Body of pancreas (tissue), 4 donors: ENCODE results near the gene SLC25A20. TPM values are rescaled to one million over a fixed set of nuclear protein-coding genes. Genes with fewer than 3 reads are reported as not detected.

Experiments used
- ATAC-seq: fragments of 150-250 bp; one replicate; pipeline ENCODE4 v1.9.1; 2016
- DNase-seq, 4 donors: peaks; one replicate each; pipeline ENCODE4 v3.0.0-alpha.2; 2019
- H3K27ac ChIP-seq, 4 donors: fragments of 200-600 bp; sonication (generic); 1 replicate in 3 of 4; 2 replicates in 1 of 4; pipeline versions ENCODE4 v1.5.1 to v1.6.1; 2016 to 2019; ENCODE audit warnings: mild to moderate bottlenecking in 1 of 4, mixed read lengths in 1 of 4, moderate library complexity in 1 of 4
- H3K27me3 ChIP-seq, 2 donors: fragments of 200-600 bp; sonication (generic); one replicate each; pipeline ENCODE4 v1.6.0; 2016; ENCODE audit warnings: mild to moderate bottlenecking in 1 of 2
- H3K36me3 ChIP-seq, 2 donors: fragments of 200-600 bp; sonication (generic); replicated peaks in 1 of 2; 2 replicates each; pipeline ENCODE4 v1.5.1; 2016; ENCODE audit warnings: low read depth in 2 of 2; ENCODE audit not compliant: insufficient read depth in 1 of 2
- H3K4me1 ChIP-seq: fragments of 200-600 bp; sonication (generic); one replicate; pipeline ENCODE4 v1.6.0; 2016
- H3K4me3 ChIP-seq, 2 donors: fragments of 200-600 bp; sonication (generic); 1 replicate in 1 of 2; 2 replicates in 1 of 2; pipeline ENCODE4 v1.5.1; 2016 to 2019
- H3K9me3 ChIP-seq, 3 donors: fragments of 200-600 bp; sonication (generic); 1 replicate in 2 of 3; 2 replicates in 1 of 3; pipeline ENCODE4 v1.5.1; 2016
- POLR2A ChIP-seq, 3 donors: fragments of 450-650 bp; IDR thresholded peaks; one replicate each; pipeline ENCODE4 v1.6.1; 2016; ENCODE audit warnings: antibody characterized with exemption in 3 of 3, mild to moderate bottlenecking in 2 of 3
- WGBS, 2 donors: methylation state at CpG; one replicate each; pipeline ENCODE4 v1.1.5; 2017; 5-methylcytosine and 5-hydroxymethylcytosine counted together
- intact Hi-C: fragments of 100-400 bp; cut with DNase I; formaldehyde crosslinking; loops from one replicate; pipeline ENCODE4 v1.15.1; 2023
- total RNA-seq, 2 donors: library from RNA; depleted of rRNA; stranded (reverse); fragments of >200 nt; gene quantifications; one replicate each; pipeline ENCODE4 v1.1.0, GENCODE V29; 2016
- TF ChIP-seq, protein P1 (sequence below), 7 experiments: fragments of 450-650 bp in 4 of 7; fragments of 200-600 bp in 3 of 7; sonication (generic) in 3 of 7; IDR thresholded peaks; one replicate each; pipeline ENCODE4 v1.5.1; 2016 to 2019; ENCODE audit warnings: antibody characterized with exemption in 7 of 7

The SLC25A20 gene
- total RNA-seq, 2 donors from 2014 or later: 20.8 to 31.4 TPM

DNA sequence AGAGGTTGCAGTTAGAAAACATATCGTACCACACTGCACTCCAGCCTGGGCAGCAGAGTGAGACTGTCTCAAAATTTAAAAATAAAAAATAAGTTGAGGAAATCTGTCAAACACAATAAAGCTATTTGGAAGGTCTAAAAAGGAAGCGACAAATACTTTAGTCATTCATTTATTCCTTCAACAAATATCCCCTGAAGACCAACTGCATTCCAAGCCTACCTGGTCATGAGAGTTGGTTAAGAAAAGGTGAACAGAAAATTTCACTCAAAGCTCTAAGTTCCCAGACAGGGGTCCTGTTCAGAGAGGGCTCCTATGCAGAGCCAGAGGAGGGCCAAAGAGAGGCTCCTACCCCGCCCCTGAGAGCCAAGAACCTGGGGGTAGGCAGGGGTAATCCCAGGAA lies 35.6 kb downstream of the SLC25A20 start:
- H3K9me3 ChIP-seq: no peaks in the 10 kb centered on the region
- no peak overlapping the region for H3K4me3 ChIP-seq
- H3K27ac ChIP-seq: no peak overlapping the region
- no peaks in the 10 kb centered on the region for H3K27me3 ChIP-seq
- intact Hi-C loops: no loop called here
- WGBS, 2 donors: 97 to 100% methylated on average over 2 to 3 of the region's 3 CpGs
- TF ChIP-seq, protein P1, sequence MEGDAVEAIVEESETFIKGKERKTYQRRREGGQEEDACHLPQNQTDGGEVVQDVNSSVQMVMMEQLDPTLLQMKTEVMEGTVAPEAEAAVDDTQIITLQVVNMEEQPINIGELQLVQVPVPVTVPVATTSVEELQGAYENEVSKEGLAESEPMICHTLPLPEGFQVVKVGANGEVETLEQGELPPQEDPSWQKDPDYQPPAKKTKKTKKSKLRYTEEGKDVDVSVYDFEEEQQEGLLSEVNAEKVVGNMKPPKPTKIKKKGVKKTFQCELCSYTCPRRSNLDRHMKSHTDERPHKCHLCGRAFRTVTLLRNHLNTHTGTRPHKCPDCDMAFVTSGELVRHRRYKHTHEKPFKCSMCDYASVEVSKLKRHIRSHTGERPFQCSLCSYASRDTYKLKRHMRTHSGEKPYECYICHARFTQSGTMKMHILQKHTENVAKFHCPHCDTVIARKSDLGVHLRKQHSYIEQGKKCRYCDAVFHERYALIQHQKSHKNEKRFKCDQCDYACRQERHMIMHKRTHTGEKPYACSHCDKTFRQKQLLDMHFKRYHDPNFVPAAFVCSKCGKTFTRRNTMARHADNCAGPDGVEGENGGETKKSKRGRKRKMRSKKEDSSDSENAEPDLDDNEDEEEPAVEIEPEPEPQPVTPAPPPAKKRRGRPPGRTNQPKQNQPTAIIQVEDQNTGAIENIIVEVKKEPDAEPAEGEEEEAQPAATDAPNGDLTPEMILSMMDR (IDR thresholded peaks at IDR 0.05): no peak
- no peak for ATAC-seq
- H3K4me1 ChIP-seq: no peaks in the 10 kb centered on the region
- H3K36me3 ChIP-seq: peaks cover 0 to 1% of the 10 kb centered on the region in 2 donors
- no peak for DNase-seq

- intact Hi-C loops: no loop called here
- Histone ChIP-seq H3K27ac (no peak overlapping the region), H3K4me3 (no peak overlapping the region), H3K36me3 (peaks cover 4% of the 10 kb centered on the region in 2 donors), H3K9me3 (no peaks in the 10 kb centered on the region), H3K27me3 (no peaks in the 10 kb centered on the region), H3K4me1 (peaks cover 2% of the 10 kb centered on the region)
- TF ChIP-seq, protein P1 (IDR thresholded peaks at IDR 0.05): no peak
- TF ChIP-seq POLR2A (IDR thresholded peaks at IDR 0.05): no peak
- whole genome bisulfite sequencing, 2 donors: 83 to 96% methylated on average over 2 of the region's 2 CpGs
- ATAC-seq: no peak
- DNase-seq: no peak
Measured at GRCh38 chr3:48859206-48859605, 39.5 kb downstream of the SLC25A20 start.

DNA sequence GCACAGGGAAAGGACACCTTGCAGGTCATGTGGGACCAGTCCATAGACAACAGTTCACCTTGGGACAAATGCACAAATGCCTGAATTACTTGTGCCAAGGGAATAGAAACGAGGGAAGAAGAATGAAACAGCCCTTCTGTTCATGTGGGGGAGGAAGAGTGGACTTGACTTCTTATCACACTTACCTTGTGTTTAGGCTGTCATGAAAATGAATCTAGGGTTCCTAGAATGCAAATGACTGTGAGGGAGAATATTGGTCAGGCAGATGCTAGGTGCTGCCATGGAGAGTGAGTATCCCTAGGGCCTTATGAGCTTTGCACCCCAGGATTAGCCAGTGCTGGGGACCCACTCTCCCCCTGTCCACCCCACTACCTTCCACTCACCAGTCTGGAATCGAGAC lies 40.0 kb downstream of the SLC25A20 start:
- H3K27me3 ChIP-seq: no peaks in the 10 kb centered on the region
- no peak overlapping the region for H3K27ac ChIP-seq
- ATAC-seq: no peak
- intact Hi-C loops: no loop called here
- DNase-seq: no peak
- peaks cover 7% of the 10 kb centered on the region for H3K4me1 ChIP-seq
- no peak overlapping the region for H3K4me3 ChIP-seq
- no peaks in the 10 kb centered on the region for H3K9me3 ChIP-seq
- 90 to 95% methylated on average over 2 of the region's 2 CpGs for WGBS, 2 donors
- no peak for TF ChIP-seq POLR2A (IDR thresholded peaks at IDR 0.05)
- TF ChIP-seq, protein P1 (IDR thresholded peaks at IDR 0.05): no peak
- peaks cover 4% of the 10 kb centered on the region in 2 donors for H3K36me3 ChIP-seq

DNA sequence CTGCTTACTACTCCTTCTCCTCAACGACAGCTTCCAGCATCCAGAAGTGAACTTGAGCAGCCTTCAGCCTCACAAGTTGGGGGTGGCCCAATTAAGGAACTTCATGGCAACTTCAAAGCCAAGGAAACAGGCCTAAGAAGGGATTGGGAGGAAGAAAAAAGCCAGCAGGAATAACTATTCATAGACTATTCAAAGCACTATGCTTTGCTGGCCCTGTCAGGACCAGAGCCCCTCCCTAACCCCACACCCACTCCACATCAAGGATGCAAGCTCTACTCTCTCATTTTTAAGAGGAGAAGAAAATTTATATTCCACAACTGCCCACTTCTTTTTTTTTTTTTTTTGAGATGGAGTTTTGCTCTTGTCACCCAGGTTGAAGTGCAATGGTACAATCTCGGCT lies 41.0 kb downstream of the SLC25A20 start:
- H3K36me3 ChIP-seq: peaks cover 4% of the 10 kb centered on the region in 2 donors

GRCh38 chr3:48856469-48856868 lies 42.2 kb downstream of the SLC25A20 start:
- no peaks in the 10 kb centered on the region for H3K27me3 ChIP-seq
- TF ChIP-seq POLR2A (IDR thresholded peaks at IDR 0.05): no peak
- TF ChIP-seq, protein P1 (IDR thresholded peaks at IDR 0.05): no peak
- 62 to 75% methylated on average over 4 of the region's 4 CpGs for WGBS, 2 donors
- DNase-seq: no peak
- peaks cover 4% of the 10 kb centered on the region in 2 donors for H3K36me3 ChIP-seq
- no peak for ATAC-seq
- H3K4me1 ChIP-seq: peaks cover 12% of the 10 kb centered on the region
- intact Hi-C loops: no loop called here
- H3K4me3 ChIP-seq: no peak overlapping the region
- no peaks in the 10 kb centered on the region for H3K9me3 ChIP-seq
- H3K27ac ChIP-seq: no peak overlapping the region

More for the DNA sequence above, 41.0 kb downstream of the SLC25A20 start:
- Histone ChIP-seq H3K9me3 (no peaks in the 10 kb centered on the region), H3K27me3 (no peaks in the 10 kb centered on the region), H3K4me3 (no peak overlapping the region), H3K27ac (no peak overlapping the region), H3K4me1 (peaks cover 12% of the 10 kb centered on the region)
- DNase-seq: no peak
- ATAC-seq: no peak
- TF ChIP-seq, protein P1 (IDR thresholded peaks at IDR 0.05): no peak
- no peak for TF ChIP-seq POLR2A (IDR thresholded peaks at IDR 0.05)
- WGBS, 2 donors: 81 to 86% methylated on average over 2 of the region's 2 CpGs
- intact Hi-C loops: no loop called here
